Medulla oblongata (tissue), 1 donor: ENCODE data around the gene AFF3.

Experiments used
- DNase-seq: peaks from one replicate; pipeline ENCODE4 v3.0.0-alpha.2; 2015; ENCODE audit errors: extremely low spot score

AFF3 gene

GRCh38 chr2:99831772-99832171 lies 310.6 kb downstream of the AFF3 start:
- no peak for DNase-seq

DNA sequence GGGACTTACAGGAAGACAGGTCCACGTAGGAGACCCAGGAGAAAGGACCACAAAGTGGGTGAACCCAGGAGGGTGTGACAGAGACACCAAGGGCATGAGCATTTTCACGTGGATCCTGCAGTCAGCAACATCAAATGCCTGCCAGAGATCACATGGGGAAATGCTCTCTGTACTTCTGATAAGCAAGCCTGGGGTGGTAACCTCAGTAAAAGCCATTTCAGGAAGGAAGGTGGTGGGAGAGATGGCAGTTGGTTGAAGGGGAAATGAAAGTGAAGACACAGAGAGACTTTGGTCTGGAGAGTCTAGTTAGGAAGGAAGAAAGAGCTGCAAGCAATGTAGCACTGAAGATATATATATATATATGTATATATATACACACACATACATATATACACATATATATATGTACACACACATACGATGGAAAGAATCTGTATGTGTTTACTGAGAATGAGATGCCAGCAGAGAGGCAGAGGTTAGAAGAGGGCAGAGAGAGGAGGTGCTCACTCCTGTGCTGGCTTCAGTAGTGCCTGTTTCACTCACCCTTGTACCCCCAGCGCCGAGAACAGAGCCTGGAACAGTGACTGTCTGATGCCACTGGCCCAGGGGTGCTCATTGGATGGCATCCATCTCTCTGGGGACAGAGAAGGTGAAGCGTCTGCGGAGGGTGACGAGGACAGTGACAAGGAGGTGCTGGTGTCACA lies 314.9 kb downstream of the AFF3 start:
- DNase-seq: peak; percentile 78

DNA sequence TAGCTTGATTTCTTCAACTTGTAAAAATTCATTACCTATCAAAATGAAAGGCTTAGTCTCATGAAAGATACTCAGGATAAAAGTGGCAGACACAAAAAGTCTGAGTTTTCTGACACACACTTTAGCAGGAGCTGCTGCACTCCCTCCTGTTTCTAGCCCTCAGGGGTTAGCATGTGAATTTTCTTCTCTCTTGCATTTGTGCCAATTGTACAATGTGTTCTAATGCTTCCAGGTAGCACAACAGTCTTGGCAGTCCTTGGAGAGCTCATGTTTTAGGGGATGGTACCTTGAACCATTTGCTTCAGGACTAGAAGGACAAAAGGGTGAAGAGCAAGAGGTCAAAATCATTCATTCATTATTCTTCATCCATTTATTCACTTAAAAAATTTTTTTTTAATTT lies 316.8 kb downstream of the AFF3 start:
- no peak for DNase-seq

DNA sequence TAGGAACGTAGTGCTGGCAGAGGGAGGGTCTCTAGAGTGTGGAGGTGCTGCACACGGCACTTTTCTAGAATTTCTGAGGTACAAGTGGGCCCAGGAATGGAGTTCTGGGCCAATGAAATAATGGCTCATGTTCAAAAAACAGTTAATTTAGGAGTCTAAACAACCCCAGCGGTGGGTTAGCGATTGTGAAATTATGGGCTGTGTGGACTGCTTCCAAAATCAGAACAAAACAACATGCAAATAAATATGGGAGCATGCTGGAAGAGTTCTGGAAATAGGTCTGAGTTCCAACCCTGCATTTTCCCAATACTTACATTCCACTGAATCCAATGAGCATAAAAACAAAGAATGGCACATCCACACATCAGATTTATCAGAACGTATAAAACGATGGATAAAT lies 317.6 kb downstream of the AFF3 start:
- DNase-seq: no peak

DNA sequence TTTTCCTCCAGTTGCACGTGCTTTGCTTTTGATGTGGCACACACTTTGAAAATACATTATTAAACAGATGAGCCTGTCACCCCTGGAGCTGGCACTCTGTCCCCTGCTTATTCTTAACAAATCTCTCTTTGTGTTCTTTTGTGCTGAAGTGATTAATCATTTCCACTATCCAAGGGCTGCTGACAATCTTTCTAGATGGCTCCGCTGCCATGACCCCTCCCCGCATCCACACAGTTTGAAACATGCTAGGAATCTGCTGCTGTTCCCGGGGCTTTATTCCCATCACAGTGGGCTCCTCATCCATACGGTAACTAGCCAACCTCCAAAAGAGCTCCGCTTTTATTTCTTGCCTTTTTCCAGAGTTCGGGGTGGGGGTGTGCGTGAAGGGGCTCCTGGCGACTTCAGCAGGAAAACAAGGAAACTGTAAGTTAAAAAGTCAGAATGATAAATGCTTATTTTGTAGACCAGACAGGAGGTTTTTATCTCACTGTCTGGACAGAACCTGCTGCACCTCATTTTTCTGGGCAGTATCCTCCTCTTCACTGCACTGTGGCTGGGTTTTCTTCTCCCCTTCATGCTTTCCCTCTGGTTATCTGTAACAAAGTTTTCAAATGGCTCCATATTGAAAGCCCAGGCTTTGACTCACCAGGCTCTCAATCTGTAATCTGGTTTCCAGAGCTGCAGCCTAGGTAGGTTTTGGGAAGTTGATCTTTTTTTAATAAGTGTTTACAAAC lies 319.7 kb downstream of the AFF3 start:
- no peak for DNase-seq

DNA sequence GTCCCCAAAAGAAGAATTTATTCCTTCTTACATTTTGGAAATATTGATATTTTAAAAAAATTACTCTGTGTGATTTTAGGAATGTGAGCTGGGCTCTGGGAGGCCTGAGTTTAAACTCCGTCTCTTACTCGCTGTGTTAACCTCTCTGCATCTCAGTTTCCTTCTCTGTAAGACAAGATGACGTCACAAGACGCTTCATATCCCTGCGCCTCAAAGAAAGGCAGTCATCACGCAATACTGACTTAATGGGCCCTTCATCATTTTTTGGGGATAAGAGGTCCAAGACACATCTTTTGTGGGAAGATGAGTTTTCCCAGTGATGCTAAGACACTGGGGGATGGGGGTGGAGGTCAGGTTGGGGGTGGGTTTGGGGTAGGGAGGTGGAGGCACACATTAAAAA lies 320.4 kb downstream of the AFF3 start:
- no peak for DNase-seq

DNA sequence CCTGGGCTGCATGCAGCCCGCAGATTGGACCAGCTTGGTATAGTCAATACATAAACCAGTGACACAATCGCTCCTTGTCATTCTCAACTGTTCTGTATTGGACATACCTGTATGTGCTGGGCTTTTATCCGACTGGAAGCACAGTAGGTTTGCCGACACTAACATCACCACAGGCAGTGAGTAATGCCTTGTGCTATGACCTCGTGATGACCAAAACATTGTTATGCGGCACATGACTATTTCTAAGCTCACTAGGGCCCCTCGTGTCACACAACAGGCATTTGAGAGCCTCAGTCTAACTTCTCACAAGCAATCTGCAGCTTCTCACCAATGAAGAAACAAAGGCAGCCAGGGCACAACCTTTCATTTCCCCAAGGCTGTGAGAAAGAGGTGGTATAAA lies 320.8 kb downstream of the AFF3 start:
- DNase-seq: no peak

DNA sequence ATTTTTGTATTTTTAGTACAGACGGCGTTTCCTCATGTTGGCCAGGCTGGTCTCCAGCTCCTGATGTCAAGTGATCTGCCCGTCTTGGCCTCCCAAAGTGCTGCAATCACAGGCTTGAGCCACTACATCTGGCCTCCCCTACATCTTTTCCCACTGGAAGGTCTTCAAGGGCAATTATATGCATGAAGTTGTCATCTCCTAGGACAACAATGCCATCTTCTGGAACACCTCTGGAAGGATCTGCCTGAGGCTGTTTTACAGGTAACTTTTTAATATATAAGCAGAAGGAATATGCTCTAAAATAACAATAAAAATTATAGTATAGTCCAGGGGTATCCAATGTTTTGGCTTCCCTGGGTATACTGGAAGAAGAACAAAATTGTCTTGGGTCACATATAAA lies 321.4 kb downstream of the AFF3 start:
- DNase-seq: no peak

DNA sequence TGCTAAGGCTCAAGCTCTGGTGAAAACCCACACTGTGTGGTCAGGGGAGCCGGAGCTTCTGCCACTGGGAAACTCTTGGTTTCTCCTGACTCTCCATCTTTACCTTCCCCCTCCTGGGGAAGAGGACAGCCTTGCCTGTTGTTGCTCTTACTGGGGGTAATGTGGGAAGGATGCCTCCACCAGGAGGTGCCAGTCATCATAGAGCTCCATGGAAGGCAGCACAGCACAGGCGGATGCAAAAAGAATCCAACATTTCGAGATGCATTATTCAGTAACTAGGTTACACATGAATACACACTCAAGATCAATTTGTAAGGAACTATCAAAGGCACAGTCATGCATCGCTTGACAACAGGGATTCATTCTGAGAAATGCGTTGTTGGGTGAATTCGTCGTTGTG lies 322.6 kb downstream of the AFF3 start:
- peak; percentile 8 for DNase-seq

GRCh38 chr2:99818842-99819241 lies 323.5 kb downstream of the AFF3 start:
- no peak for DNase-seq

- DNase-seq: no peak
These were observed 325.5 kb downstream of the AFF3 start for GRCh38 chr2:99816908-99817307.

GRCh38 chr2:99812426-99812825 lies 330.0 kb downstream of the AFF3 start:
- DNase-seq: no peak

- DNase-seq: no peak
These were observed 330.8 kb downstream of the AFF3 start for GRCh38 chr2:99811544-99811943.

DNA sequence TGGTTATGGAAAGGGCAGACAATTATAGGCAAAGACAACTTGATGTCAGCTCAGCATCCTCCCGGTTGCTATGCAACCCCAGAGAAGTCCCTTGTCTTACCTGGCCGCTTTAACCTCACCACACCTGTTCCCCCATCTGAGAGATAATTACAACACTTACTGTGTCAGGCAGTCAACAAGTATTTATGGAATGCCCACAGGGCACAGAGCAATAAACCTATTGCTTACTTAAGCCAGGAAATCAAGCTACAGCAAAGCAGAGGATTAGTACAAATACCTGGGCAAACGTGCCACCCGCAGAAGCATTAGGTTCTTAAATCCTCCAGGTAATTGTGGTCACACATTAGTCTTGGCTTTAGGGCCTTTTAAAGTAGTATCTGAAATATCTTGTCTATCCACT lies 332.2 kb downstream of the AFF3 start:
- no peak for DNase-seq

DNA sequence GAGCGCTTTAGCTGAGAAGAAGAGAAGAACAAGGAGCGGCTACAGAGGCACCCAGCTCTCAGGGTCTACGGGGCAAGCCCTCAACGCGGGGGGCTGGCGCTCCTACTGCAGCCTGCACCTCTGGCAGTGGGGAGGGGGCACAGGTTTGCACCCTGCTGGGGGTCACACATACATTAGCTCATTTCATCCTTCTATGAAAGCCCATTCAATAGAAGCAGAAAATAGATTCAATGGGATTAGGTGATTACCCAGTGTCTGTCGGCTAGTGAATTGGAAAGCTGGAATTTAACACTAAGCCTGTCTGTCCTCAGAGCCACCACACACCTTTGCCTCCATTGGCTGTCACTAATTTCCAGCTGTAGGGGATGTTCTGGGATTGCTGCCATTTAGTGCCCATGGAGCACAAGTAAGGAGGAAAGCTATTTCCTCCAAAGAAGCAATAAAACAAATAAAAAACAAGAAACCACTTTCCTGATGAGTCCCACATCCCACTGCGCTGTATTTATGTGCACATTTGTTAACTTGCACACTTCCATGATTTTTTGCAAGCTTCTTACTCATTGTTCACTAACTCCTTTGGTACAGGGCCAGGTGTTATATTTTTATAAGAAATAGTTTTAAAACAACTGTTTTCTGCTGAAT lies 333.0 kb downstream of the AFF3 start:
- DNase-seq: no peak

- DNase-seq: no peak
These were observed 333.8 kb downstream of the AFF3 start for GRCh38 chr2:99808361-99809200.

DNA sequence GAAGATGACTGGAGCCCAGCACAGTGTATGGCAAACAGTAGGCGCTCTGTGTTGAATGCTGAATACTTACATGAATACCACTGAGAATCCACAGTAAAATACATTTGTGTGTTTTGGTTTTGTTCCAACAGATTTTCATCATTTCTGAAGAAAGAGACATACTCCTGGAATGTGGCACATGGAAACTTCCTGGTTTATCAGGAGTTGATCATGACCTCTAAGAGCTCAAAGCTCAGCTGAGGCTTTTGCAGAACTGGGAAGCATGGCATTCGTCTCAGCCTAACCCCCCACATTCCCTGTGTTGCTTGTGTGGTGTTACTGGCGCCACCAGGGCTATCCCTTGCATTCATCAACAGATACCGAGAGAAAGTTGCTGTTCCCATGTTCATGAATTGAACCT lies 335.6 kb downstream of the AFF3 start:
- DNase-seq: no peak

DNA sequence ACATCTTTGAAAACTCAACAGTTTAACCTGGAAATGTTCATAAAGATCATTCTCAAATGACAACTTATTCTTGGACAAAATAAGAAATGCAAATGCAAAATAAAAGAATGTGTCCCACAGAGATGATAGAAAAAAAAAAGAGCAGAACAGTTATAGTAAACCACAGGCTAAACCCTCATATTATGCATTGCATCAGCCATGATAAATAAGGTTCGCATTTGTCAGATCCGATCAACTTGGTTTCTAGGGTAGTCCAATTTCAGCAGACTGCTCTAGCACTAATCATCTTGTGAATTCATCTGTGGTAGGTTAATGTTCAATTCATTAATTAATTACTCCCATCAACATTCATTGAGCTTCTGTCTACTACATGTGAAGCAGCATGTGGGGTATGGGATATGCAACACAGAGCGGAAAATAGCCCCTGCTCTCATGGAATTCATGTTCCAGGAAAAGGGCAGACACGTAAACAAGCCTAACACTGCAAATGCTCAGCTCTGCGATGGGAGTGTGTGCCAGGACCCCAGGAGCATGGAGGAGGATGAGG lies 336.4 kb downstream of the AFF3 start:
- DNase-seq: no peak

- DNase-seq: no peak
These were observed 338.5 kb downstream of the AFF3 start for GRCh38 chr2:99803846-99804245.

DNA sequence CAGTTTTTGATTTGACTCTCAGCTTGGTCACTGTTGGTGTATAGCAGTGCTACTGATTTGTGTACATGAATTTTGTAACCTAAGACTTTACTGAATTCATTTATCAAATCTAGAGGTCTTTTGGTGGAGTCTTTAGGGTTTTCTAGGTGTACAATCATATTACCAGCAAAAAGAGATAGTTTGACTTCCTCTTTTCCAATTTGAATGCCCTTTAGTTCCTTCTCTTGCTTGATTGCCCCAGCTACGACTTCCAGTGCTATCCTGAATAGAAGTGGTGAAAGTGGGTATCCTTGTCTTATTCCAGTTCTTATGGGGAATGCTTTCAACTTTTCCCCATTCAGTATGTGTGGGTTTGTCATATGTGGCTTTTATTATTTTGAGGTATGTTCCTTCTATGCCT lies 339.7 kb downstream of the AFF3 start:
- DNase-seq: no peak

DNA sequence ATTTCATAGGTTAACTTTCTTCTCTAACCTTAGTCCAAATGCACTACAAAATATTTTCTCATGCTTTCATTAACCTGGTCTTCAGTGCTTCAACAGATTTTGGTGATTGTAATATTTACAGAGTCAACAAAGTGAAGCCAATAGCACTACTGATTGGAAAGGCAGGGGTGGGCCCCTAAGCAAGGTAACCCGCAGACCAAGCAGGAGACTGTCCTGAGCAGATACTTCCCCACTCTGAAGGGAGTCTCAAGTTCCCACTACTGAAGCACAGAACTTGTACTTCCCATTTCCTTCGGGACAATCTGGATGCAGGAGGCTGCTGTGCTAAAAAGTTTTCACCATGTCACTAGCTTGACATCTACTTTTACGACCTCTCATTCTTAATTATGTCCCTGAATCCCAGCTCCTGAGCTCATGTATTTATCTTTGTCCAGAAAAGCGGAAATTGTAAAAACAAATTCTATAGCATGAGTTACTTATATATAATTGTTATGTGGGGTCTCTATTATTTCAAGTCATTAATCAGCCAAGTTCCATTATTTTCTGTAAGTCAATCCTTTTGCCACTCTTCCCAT lies 341.0 kb downstream of the AFF3 start:
- no peak for DNase-seq

DNA sequence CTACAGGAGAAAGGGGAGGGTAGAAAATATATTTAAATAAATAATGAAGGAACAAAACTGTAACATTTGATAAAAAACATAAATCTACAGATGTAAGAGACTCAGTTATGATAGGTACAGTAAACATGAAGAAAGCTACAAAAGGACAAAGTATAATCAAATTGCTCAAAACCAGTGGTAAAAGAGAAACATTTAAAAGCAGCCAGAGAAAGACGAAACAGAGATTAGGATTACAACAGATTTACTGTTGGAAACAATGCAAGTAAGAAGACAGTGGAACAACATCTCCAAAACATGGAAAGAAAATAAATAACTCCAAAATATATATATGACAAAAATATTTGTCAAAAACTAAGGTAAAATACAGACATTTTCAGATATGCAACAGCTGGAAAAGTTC lies 344.9 kb downstream of the AFF3 start:
- no peak for DNase-seq
